ENCODE data around the gene REM1.
A peak's percentile ranks its signal among the peaks of the same experiment; 100 is the strongest.
"Not testable (repeated sequence)": the region's sequence is repeated elsewhere in the genome, so short reads cannot be mapped to it uniquely, and the experiment has no call there.

Gene REM1

GRCh38 chr20:31489152-31489551, 14.1 kb downstream of the REM1 start:
- Histone ChIP-seq H3K4me2 (ENCODE audit: low read length) (no peak overlapping the region), H3K4me1 (ENCODE audit: control insufficient read depth, insufficient read depth, low read length) (no peaks in the 10 kb centered on the region), H3K9me3 (replicated peaks; ENCODE audit: low read length) (no peaks in the 10 kb centered on the region), H3K9ac (ENCODE audit: low read depth, low read length) (no peak overlapping the region), H3K36me3 (ENCODE audit: insufficient read depth, low read length) (no peaks in the 10 kb centered on the region), H3K4me3 (ENCODE audit: low read length) (no peak overlapping the region), H3K27me3 (ENCODE audit: control insufficient read depth, insufficient read depth, low read length) (peaks cover 44% of the 10 kb centered on the region)

GRCh38 chr20:31490752-31491151, 15.7 kb downstream of the REM1 start:
- Histone ChIP-seq H3K9ac (ENCODE audit: low read depth, low read length) (no peak overlapping the region), H3K9me3 (replicated peaks; ENCODE audit: low read length) (no peaks in the 10 kb centered on the region), H3K4me2 (ENCODE audit: low read length) (no peak overlapping the region), H3K4me1 (ENCODE audit: control insufficient read depth, insufficient read depth, low read length) (no peaks in the 10 kb centered on the region), H3K4me3 (ENCODE audit: low read length) (no peak overlapping the region), H3K27me3 (ENCODE audit: control insufficient read depth, insufficient read depth, low read length) (peaks cover 38% of the 10 kb centered on the region), H3K36me3 (ENCODE audit: insufficient read depth, low read length) (no peaks in the 10 kb centered on the region)

DNA sequence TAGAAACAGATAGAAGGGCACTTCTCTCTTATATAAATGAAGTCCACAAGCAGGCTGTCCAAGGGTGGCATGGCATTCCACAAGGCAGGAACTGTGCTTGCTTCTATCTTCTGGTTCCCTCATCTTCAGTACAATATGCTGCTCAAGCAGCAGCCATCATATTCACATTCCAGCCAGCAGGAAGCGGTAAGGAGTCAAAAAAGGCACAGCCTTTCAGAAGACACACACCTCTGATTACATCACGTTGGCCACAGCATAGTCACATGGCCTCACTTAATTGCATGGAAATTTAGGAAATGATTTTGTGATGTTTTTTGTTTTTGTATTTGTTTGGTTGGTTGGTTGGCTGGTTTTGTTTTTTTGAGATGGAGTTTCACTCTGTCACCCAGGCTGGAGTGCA, 19.0 kb downstream of the REM1 start:
- Histone ChIP-seq H3K4me3 (ENCODE audit: low read length) (no peak overlapping the region), H3K27me3 (ENCODE audit: control insufficient read depth, insufficient read depth, low read length) (peaks cover 35% of the 10 kb centered on the region), H3K9me3 (replicated peaks; ENCODE audit: low read length) (no peaks in the 10 kb centered on the region), H3K4me1 (ENCODE audit: control insufficient read depth, insufficient read depth, low read length) (peaks cover 4% of the 10 kb centered on the region), H3K9ac (ENCODE audit: low read depth, low read length) (no peak overlapping the region), H3K4me2 (ENCODE audit: low read length) (no peak overlapping the region), H3K36me3 (ENCODE audit: insufficient read depth, low read length) (no peaks in the 10 kb centered on the region)

DNA sequence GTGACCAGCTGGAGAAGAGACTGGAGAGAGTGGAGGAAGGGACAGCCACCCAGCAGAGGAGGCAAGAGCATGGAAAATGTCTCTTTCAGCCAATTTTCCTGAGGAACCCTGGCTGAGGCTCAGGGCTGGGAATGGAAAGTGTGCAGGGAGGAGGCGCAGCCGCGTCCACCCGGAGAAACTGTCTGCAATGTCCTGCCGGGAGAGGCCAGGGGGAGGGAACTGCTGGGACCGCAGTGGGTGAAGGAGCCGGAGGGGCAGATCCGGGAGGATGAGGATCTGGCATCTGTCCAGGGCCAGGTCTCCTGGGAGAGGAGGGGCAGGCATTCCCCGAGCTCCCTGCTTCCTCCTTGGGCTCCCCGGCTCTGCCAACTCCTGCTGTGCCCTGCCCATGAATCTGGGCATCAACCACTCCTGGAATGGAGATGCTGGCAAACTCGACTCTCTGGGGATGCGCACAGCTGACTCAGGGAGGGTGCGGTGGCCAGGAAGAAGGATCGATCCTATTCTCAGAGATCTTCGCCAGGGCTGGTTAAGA, 21.7 kb downstream of the REM1 start:
- Histone ChIP-seq H3K9me3 (replicated peaks; ENCODE audit: low read length) (no peaks in the 10 kb centered on the region), H3K4me3 (ENCODE audit: low read length) (no peak overlapping the region), H3K27me3 (ENCODE audit: control insufficient read depth, insufficient read depth, low read length) (peaks cover 42% of the 10 kb centered on the region), H3K4me2 (ENCODE audit: low read length) (peak overlapping the region; percentile 55), H3K9ac (ENCODE audit: low read depth, low read length) (no peak overlapping the region), H3K36me3 (ENCODE audit: insufficient read depth, low read length) (no peaks in the 10 kb centered on the region), H3K4me1 (ENCODE audit: control insufficient read depth, insufficient read depth, low read length) (peaks cover 4% of the 10 kb centered on the region)

DNA sequence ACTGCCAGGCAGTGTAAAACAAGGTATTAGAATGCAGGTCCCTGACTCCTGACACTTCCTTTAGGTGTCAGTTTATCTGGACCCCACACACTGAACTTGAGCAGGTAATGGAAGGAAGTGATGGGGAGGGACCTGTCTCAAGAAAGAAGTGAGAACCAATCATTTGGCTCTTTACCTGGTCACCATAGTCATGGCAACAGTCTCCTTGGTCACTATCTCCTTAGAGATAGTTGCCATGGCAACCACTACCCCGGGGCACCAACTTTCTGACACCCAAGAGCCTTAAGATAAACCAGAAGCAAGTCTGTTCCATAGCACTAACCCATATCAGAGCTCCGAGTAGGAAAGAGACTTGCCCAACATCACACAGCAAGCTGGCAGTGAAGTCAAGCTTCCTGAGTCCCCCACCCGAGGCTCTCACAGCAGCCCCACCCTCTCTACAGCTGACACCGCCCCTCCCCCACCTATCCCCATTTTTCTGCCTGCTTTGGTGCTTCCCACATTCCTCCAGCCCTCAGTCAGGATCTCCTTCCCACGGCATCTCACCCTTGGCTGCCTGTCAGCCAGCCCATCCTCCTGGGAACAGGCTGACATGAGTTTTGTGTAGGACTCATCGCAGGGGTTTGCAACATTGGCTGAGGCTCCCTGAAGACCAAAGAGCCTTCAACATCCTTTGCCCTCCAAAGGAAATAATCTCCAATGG, 22.9 kb downstream of the REM1 start:
- peaks cover 4% of the 10 kb centered on the region for H3K4me1 ChIP-seq (ENCODE audit: control insufficient read depth, insufficient read depth, low read length)
- H3K36me3 ChIP-seq (ENCODE audit: insufficient read depth, low read length): no peaks in the 10 kb centered on the region
- no peak overlapping the region for H3K4me2 ChIP-seq (ENCODE audit: low read length)
- no peak overlapping the region for H3K4me3 ChIP-seq (ENCODE audit: low read length)
- H3K9me3 ChIP-seq (replicated peaks; ENCODE audit: low read length): no peaks in the 10 kb centered on the region
- H3K27me3 ChIP-seq (ENCODE audit: control insufficient read depth, insufficient read depth, low read length): peaks cover 42% of the 10 kb centered on the region
- no peak overlapping the region for H3K9ac ChIP-seq (ENCODE audit: low read depth, low read length)

DNA sequence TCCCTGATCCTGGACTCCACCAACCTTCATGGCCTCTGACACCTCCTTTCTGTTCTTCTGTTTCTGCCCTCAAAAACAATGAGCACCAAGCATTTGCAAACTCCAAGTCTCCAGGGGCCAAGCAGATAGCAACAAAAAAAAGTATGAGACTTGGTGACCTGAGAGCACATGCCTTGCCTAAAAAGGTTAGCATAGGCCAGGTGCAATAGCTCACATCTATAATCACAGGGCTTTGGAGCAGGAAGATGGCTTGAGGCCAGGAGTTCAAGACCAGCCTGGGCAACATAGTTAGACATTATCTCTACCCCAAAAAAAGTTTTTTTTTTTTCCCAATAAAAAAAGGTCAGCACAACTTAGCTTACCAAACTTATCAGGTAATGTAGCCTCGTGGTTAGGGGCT, 25.4 kb downstream of the REM1 start:
- Histone ChIP-seq H3K4me3 (ENCODE audit: low read length) (no peak overlapping the region), H3K36me3 (ENCODE audit: insufficient read depth, low read length) (no peaks in the 10 kb centered on the region), H3K9me3 (replicated peaks; ENCODE audit: low read length) (no peaks in the 10 kb centered on the region), H3K4me2 (ENCODE audit: low read length) (no peak overlapping the region), H3K27me3 (ENCODE audit: control insufficient read depth, insufficient read depth, low read length) (peaks cover 41% of the 10 kb centered on the region), H3K4me1 (ENCODE audit: control insufficient read depth, insufficient read depth, low read length) (peaks cover 4% of the 10 kb centered on the region), H3K9ac (ENCODE audit: low read depth, low read length) (no peak overlapping the region)

DNA sequence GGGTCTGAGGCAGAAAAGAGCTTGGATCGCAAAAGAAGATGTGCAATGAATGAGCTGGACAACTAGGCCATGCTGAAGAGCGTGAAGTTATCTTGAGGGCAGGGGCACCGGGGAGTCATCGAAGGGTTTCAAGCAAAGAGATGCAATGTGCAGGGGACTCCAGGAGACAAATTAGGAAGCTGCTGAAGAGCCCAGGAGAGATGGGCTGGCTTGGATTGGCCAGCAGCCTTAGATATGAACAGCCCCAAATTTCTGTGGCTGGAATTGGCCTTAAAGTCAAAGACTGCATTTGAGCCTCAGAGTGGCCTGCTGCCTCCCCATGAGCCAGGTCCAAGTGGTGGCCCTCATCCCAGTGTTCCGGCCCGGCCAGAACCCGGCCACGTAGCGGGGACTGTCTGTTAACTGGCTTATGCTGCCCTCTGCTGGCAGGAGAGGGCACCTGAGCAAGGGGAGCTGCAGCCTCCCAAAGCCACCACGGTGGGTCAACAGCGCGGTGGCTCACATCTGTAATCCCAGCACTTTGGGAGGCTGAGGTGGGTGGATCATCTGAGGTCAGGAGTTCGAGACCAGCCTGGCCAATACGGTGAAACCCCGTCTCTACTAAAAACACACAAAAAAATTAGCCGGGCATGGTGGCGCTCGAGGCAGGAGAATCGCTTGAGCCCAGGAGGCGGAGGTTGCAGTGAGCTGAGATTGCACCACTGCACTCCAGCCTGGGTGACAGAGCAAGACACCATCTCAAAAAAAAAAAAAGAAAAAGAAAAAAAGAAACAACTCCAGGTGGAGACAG, 28.0 kb downstream of the REM1 start:
- H3K4me3 ChIP-seq (ENCODE audit: low read length); H3K9me3 ChIP-seq (replicated peaks; ENCODE audit: low read length); H3K9ac ChIP-seq (ENCODE audit: low read depth, low read length); H3K36me3 ChIP-seq (ENCODE audit: insufficient read depth, low read length); H3K4me2 ChIP-seq (ENCODE audit: low read length); H3K4me1 ChIP-seq (ENCODE audit: control insufficient read depth, insufficient read depth, low read length): not testable (repeated sequence)
- peaks cover 20% of the 10 kb centered on the region for H3K27me3 ChIP-seq (ENCODE audit: control insufficient read depth, insufficient read depth, low read length)

GRCh38 chr20:31505903-31506302, 30.8 kb downstream of the REM1 start:
- H3K36me3 ChIP-seq (ENCODE audit: insufficient read depth, low read length): no peaks in the 10 kb centered on the region
- H3K9me3 ChIP-seq (replicated peaks; ENCODE audit: low read length): no peaks in the 10 kb centered on the region
- H3K4me3 ChIP-seq (ENCODE audit: low read length): no peak overlapping the region
- no peak overlapping the region for H3K4me2 ChIP-seq (ENCODE audit: low read length)
- no peaks in the 10 kb centered on the region for H3K4me1 ChIP-seq (ENCODE audit: control insufficient read depth, insufficient read depth, low read length)
- H3K27me3 ChIP-seq (ENCODE audit: control insufficient read depth, insufficient read depth, low read length): peaks cover 3% of the 10 kb centered on the region
- no peak overlapping the region for H3K9ac ChIP-seq (ENCODE audit: low read depth, low read length)

DNA sequence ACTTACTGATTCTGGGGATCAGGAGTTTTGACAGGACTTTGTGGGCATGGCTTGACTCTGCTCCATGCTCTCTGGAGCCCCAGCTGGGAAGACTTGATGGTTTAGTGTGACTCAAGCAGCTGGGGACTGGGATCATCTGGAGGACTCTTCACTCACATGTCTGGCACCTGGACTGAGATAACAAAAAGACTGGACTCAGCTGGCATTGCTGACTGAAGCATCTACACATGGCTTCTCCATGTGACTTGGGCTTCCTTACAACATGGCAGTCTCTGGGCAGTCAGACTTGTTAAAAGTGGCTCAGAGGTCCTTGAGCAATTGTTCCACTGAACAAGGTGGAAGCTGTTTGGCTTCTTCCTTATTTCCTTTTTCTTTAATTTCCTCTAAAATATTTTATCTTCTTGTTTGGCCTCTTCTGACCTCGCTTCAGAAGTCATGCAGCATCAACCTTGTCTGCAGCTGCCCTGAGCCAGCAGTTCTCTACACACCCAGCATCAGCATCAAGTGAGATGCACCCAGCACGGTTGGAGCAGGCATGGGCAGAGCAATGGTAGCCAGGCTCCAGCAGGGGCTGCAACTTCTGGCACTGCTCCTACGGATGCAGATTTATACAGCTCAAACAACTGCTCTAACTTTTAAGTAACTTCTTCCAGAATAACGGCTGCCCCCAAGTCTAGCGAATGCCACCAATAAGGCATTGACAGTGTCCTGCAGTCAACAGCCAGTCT, 33.6 kb downstream of the REM1 start:
- H3K9me3 ChIP-seq (replicated peaks; ENCODE audit: low read length): no peaks in the 10 kb centered on the region
- no peak overlapping the region for H3K9ac ChIP-seq (ENCODE audit: low read depth, low read length)
- H3K4me1 ChIP-seq (ENCODE audit: control insufficient read depth, insufficient read depth, low read length): no peaks in the 10 kb centered on the region
- no peaks in the 10 kb centered on the region for H3K36me3 ChIP-seq (ENCODE audit: insufficient read depth, low read length)
- H3K4me3 ChIP-seq (ENCODE audit: low read length): no peak overlapping the region
- no peak overlapping the region for H3K4me2 ChIP-seq (ENCODE audit: low read length)
- H3K27me3 ChIP-seq (ENCODE audit: control insufficient read depth, insufficient read depth, low read length): peaks cover 3% of the 10 kb centered on the region

- Histone ChIP-seq H3K9ac (ENCODE audit: low read depth, low read length) (peak within 1 kb of the TSS; percentile 95), H3K27me3 (ENCODE audit: control insufficient read depth, insufficient read depth, low read length) (no peaks in the 10 kb centered on the region), H3K4me3 (ENCODE audit: low read length) (peak within 1 kb of the TSS; percentile 99), H3K4me2 (ENCODE audit: low read length) (peak within 1 kb of the TSS; percentile 95), H3K36me3 (ENCODE audit: insufficient read depth, low read length) (peaks cover 6% of the 10 kb centered on the region), H3K4me1 (ENCODE audit: control insufficient read depth, insufficient read depth, low read length) (peaks cover 31% of the 10 kb centered on the region), H3K9me3 (replicated peaks; ENCODE audit: low read length) (no peaks in the 10 kb centered on the region)
These were observed 39.3 kb downstream of the REM1 start, which contains the start of gene HM13 for GRCh38 chr20:31514154-31515071. Gene HM13, plus strand, starts transcription at chr20:31514442. Its CDS starts 110 bp downstream, at chr20:31514552.

All from skeletal muscle satellite cell (primary cell).